NCI-H510A (cell line): ENCODE data around the gene BGN.

ENCODE experiments used
- DNase-seq: peaks from one replicate; lab custom pipeline; 2025; lab: John Stamatoyannopoulos, UW

BGN gene

DNA sequence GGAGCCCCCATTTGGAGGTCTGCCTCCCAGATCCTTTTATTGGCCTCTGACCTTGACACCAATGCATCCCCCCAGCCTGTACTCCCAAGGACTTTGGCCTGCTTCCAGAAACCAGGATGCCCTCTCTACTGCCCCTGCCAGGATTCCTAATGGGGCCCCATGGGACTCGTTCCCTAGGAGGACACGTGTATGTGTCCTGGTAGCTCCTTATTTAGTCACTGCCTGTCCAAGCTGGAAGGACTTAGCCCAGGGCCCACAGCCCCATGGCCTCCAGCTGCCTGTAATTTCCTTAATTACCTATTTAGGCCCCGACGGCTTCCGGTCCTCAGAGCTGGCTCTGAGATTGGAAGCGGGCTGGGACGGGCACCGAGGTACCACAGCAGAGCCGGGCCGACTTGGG, 32.0 kb downstream of the BGN start:
- no peak for DNase-seq

DNA sequence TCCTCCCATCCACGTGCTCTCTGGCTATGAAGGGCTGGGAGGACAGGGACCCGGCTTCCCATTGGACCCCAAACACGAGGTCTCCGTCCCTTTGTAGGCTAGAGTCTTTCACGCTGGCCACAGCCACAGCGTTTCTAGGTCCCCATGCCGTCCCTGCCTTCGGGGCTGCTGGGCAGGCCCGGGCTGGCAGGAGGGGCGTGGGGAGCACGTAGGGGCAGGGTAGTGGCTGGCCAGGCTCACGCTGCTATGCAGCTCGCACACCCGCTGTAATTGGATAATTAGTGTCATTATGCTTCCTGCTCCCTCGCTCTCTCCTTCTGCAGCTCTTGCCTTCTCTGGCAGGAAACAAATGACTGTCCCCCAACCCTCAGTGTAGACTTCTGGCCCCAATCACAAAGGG, 32.4 kb downstream of the BGN start:
- no peak for DNase-seq

DNA sequence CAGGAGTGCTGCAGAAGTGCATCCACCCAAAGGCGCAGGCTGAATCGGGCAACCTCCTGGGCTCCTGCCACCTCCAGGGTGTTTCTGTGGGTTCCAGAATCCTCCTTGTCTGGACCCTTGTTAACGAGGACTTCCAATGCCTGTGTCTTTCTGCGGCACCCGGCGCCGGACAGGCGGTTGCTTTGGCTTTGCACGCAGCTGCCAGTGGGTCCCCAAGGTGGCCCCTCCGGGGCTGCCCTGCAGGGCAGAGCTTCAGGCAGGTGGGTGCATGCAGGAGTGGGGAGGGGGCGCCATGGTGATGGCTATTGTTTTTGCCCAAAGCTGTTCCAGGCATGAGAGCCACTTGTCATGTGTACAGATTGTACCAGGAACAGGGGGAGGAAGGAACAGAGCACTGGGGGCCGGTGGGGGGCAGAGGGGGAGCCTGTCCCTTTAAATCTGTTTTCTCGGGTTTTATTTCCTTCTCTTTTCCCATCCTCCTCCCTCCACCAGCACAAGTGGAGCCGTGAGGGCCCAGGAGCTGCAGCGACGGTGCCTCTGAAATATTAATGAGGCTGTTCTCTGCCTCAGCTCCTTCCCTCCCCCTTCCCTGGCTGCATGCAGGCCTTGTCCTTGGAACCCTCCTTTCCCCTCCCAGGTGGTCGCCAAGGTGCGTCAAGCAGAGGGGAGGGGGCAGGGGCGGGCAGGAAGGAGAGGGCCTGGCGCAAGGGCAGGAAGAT, 35.8 kb downstream of the BGN start:
- DNase-seq: no peak

DNA sequence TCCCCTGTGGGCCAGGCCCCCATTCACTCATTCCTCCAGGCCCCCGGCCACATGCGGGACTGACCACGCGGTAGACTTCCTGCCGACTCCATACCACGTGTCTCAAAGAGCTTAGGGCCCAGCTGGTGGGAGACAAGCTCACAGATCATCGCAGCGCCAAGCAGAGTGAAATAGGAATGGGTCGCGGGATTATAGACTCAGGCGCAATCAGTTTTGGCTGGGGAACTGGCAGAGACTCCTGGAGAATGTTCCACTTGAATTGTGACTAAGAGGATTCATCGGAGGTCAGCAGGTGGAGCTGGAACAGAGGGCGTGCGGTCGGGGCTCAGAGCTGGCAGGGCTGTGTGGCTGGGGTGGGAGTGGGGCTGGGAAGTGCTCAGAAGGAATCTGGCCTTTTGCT, 38.3 kb downstream of the BGN start:
- DNase-seq: no peak

DNA sequence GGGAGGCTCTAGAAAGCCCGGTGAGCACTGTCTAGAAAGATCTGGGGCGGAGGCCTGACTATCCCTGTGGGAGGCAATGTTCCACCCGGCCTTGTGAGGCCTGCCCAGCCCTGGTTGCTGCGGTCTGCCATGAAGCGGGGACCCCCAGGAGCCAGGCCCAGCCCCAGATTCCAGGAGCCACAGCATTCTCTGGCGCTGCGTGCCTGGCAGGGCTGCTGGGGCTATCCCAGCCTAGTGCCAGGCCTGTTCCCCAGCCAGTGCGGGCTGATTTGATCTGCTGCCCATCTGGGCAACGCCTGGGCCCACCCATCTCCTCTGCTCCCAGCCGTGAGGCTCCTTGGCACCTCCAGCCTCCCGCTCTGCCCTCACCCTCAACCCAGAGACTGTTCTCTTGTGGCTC, 42.3 kb downstream of the BGN start:
- DNase-seq: no peak

DNA sequence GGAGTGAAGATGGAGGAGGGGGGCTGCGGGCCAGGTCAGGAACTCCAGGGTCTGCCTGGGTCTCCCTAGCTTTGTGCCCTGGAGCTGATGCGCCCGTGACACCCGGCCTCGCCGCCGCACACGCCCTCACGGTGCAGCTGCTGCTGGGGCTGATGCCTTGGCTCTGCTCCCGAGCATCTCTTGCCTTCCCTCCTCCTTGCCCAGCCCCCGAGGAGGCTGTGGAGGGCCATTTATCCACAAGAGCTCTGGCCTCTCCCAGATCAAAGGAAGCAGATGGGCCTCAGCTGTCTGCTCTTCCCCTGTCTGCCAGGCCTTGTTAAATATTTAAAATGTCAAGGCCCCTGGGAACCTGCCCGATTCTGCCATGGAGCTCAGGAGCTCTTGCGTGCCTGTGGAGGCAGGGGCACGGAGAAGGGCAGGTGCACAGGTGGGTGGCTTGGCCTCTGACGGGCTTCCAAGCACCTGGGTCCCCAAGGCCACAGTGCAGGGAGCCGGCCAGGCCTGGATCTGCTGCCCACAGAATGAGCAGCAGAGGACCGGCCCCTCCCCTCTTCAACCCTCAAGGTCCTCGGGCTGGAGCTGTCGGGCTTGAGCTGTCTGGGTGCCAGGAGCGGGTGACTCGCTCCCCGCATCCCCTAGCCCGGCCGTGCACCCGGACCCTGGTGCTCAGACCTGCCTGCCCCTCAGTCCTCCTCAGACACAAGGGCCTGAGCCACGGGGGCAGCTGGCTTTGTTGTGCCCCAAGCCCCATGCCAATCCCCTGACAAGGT, 42.9 kb downstream of the BGN start:
- no peak for DNase-seq

DNA sequence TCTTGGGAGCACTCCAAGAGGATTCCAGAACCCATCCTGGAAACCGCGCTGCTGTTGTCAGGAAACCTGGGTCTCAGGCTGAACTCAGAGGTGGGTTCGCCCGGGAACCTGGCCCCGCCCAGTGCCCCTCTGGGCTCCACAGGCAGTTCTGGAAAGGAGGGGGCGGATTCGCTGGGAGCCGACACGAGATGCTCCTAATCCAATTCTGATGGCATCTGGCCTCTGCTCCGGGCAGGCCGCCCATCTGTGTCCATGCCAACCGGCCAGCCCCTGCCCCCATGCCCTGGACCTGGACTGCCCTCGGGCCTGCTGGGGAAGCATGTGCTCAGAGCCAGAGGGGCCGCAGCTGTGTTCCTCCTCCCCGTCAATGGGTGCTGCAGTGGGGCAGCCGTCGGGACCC, 43.6 kb downstream of the BGN start:
- DNase-seq: no peak

DNA sequence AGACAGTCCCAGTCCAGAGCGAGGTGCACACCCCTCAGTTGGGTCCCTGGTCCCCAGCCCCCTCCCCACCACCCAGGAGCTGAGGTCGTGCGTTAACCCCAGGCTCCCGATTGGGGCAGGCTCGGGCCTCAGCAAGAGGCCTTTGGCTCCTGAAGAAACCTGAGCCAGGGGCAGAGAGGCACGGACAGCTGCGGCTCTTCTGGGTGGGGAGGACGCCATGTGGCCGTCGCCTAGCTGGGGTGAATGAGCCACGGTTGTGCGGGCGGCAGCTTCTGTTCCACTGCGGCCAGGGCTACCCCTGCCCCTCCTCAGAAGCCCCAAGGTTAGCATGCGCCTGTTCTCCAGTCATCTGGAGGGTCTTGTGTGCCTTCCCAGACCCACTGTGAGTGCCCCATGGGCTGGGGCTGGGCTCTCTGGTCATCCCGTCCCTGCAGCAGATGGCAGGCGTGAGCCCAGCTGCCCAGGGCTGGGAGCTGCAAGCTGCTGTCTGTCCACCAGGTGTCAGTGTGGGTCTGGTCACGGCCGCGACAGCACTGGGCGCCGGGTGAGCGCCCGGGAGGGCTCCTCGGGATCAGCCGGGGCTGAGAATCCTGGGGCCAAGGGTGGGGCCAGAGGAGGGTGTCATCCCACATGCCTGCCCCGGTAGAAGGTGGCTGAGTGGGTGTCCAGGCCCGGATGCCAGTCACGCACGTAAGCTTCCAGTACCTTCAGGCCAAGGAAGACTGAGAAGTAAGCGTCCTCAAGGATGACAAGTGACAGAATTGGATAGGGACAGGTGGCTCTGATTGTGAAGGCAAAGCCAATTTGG, 44.6 kb downstream of the BGN start:
- DNase-seq: peak; percentile 25

DNA sequence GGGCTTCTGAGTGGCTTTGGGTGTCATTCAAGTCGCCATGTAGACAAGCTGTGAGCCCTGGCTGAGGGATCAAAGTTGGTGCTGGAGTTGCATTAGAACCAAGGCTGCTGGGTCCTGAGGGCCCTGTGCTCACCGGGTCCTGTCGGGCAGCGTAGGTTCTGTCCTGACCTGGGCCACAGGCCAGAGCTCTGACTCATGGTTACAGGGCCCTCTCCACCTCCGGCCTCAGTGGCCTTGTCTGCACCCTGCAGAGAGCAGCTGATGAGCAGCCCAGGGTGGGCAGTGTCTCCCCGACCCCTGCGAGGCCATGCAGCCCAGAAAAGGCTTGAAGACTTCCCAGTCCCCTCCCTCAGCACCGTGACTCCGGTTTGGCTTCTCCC, 45.2 kb downstream of the BGN start:
- no peak for DNase-seq

DNA sequence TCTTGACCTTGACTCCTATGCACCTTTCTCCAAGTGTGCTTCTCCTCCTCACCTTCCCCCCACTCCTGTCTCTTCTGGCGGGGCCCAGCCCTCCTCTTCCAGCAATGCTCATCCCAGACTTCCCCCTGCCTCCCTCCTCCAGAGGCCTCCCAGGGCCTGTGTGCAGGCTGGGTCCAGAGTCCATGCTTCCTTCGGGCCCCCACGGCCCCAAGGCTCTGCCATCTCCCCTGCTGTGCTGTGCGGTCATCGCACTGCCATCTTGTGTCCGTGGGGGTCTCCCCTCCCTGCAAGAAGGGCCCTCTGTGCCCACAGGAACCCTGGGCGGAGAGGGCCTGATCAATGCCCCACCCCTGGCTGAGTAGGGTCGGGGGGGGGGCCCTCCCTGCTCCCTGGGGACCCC, 49.9 kb downstream of the BGN start:
- no peak for DNase-seq

DNA sequence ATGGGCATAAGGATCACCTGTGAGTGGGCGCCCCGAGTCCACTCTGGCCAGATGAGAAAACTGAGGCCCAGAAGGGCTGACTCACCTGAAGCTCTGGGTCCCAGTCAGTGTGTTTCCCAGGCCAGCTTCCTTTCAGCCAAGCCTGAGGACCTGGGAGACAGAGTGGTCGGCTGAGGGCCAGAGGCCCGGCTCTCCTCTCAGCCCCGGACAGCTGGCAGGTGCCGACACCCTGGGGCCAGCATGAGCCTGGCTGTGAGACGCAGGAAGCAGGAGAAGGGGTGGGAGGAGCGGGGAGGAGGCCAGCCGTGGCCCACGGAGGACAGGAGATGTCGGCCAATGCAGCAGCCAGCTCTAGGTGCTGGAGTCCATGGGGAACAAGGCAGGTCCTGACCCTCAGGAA, 51.6 kb downstream of the BGN start:
- no peak for DNase-seq

DNA sequence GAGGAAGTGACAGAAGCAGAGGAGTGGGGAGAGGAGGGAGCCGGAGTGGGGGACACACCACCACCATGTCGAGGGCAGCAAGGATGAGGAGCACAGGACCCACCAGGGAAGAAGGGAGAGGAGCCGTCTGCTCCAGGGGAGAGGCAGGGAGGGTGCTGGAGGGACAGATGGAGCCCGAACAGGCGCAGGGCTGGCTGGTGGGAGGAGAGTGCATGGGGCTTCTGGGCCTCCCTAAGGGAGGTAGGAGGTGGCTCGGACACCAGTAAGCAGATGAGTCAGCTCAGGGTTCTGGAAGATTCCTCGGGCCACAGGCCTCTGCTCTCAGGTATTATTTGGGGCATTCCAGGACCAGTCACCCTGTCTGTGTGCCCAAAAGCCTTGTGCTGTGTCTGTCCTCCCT, 52.4 kb downstream of the BGN start:
- no peak for DNase-seq

DNA sequence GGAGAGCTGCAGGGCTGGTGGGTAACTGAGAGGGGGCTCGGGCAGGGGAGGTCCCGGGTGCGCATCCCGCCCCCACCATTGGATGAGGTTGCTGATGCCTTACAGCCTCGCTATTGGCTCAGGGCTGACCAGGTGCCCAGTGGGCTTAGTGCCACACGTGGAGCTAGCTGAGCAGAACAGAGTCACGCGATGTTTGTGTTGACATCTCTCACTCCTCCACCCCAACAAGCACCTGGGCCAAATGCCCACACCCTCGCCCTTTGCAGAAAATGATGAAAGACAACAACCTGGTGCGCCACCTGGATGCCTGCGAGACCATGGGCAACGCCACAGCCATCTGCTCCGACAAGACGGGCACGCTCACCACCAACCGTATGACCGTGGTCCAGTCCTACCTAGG, 54.5 kb downstream of the BGN start:
- DNase-seq: no peak

DNA sequence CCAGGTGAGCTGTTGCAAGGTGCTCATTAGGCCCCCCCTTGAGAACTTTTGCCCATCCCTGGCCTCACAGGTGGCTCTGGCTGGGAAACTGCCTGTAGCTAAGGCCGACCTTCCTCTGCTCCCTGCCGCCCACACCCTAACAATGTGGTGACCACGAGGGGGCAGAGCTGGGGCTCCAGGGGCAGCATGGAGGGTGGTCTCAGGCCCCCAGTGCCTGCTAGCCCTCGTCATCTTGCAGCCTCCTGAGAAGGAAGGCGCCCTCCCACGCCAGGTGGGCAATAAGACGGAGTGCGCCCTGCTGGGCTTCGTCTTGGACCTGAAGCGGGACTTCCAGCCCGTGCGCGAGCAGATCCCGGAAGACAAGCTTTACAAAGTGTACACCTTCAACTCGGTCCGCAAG, 55.0 kb downstream of the BGN start:
- DNase-seq: no peak

DNA sequence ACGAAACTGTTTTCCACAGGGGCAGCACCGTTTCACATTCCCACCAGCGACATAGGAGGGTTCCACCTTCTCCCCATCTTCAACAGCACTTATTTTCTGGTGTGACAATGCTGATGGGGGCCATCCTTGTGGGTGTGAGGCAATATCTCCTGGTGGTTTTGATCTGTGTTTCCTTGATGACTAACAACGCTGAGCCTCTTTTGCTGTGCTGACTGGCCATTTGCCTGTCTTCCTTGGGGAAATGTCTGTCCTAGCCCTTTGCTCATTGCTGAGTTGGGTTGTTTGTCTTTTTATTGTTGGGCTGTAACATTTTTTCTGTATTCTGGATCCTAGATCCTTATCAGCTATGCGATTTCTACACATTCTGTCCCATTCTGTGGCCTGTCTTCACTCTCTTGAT, 56.4 kb downstream of the BGN start:
- DNase-seq: no peak

DNA sequence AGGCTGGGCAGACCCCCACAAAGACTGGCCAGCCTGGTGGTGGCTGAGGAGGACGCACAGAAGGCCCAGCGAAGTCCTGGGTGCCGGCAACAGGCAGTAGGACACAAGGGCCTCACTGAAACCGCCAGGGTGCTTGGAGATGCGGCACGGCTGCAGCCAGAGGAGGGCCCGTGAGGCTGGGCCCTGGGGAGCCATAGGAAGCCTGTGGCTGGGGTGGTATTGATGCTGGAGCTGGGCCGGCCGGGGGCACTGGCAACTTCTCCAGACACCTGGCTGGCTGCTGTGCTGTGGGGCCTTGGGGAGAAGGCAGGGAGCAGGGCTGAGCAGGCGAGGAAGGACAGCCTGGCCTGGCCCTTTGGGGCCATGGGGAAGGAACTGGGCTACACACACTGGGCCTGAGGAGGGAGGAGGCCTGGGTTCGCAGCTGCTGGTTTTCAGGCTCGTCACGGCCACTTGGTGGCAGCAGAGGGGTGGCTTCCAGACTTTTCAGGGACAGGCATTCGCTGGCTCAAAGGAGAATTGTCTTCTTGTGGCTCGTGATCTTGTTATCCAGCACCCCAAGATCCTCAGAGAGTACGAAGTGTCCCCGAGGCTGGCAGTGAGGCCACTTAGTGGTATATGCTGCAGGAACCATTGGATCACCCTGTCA, 59.9 kb downstream of the BGN start:
- no peak for DNase-seq

DNA sequence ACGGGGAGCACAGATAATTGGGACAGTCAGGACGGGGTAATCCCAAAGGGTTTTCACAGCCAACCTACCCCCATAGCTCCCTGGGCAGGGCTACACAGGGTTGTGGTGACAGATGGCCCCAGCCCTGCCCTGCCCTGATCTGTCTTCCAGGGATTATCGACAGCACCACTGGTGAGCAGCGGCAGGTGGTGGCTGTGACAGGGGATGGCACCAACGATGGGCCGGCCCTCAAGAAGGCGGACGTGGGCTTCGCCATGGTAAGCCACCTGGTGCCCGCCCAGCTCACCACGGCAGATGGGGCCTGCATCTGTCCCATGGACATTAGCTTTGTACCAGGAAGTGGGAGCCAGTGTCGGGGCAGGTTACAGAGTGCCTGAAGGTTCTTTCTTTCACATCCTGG, 62.0 kb downstream of the BGN start:
- DNase-seq: no peak

DNA sequence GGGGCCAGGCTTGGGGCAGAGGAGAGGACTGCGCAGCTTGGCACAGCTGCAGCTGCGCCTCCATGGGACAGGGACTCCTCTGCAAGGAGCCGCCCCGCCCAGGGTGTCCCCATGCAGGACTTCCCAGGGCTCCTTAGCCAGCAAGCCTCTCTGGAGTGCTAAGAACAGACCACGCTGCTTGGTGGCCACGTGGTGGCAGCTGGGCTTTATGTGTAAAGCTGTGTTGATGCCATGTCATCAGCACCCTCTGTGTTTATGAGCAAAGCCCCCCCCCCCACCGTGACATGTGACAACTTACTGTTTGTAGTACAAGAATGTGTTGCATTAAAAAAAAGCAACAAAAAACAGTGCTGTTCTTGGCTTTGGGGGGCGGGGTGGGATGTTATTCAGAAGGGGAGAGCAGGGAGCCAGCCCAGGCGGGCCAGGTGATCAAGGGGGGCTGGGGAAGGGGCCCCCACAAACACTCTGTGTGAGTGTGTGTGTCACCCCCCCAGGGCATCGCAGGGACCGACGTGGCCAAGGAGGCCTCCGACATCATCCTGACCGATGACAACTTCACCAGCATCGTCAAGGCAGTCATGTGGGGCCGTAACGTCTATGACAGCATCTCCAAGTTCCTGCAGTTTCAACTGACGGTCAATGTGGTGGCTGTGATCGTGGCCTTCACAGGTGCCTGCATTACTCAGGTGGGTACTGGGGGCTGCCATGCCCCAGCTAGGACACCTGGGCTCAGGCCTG, 63.0 kb downstream of the BGN start:
- DNase-seq: no peak
